PC-9 (cell line): ENCODE measurements around the gene DAB1.

Source experiments
- CTCF ChIP-seq: fragments of 200-600 bp; sonication (generic); conservative IDR thresholded peaks from 2 replicates; pipeline ENCODE4 v1.6.1; 2017; ENCODE audit warnings: mixed run types, antibody characterized with exemption, mild to moderate bottlenecking, moderate library complexity
- EZH2 ChIP-seq: fragments of 200-600 bp; sonication (generic); IDR thresholded peaks from 2 replicates; pipeline ENCODE4 v1.8.0; 2017; ENCODE audit warnings: antibody characterized with exemption, low read depth

- TF ChIP-seq CTCF (no peak), EZH2 (no peak)
Measured at GRCh38 chr1:57172040-57172439, 251.8 kb downstream of the DAB1 start.
